ENCODE measurements around the gene GAPVD1.

DNA sequence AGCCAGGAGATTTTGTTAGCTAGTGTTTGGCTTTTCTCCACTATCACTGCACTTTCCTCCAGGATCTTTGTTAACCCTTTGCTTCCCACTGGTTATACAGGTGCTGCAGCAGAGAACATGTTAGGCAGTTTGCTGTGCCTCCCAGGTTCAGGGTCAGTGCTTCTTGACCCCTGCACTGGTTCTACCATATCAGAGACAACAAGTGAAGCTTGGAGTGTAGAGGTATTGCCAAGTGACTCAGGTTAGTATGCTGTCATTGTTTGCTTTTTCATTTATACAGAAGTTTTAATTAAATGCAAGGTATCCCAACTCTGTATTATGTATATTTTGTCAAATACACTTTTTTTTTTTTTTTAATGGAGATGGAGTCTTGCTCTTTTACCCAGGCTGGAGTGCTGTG, 68.4 kb downstream of the GAPVD1 start:
- TF ChIP-seq, protein P1, sequence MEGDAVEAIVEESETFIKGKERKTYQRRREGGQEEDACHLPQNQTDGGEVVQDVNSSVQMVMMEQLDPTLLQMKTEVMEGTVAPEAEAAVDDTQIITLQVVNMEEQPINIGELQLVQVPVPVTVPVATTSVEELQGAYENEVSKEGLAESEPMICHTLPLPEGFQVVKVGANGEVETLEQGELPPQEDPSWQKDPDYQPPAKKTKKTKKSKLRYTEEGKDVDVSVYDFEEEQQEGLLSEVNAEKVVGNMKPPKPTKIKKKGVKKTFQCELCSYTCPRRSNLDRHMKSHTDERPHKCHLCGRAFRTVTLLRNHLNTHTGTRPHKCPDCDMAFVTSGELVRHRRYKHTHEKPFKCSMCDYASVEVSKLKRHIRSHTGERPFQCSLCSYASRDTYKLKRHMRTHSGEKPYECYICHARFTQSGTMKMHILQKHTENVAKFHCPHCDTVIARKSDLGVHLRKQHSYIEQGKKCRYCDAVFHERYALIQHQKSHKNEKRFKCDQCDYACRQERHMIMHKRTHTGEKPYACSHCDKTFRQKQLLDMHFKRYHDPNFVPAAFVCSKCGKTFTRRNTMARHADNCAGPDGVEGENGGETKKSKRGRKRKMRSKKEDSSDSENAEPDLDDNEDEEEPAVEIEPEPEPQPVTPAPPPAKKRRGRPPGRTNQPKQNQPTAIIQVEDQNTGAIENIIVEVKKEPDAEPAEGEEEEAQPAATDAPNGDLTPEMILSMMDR (IDR thresholded peaks at IDR 0.05; ENCODE audit: low read depth, low read length), result no peak
- no peak for TF ChIP-seq EZH2phosphoT487 (IDR thresholded peaks at IDR 0.05; ENCODE audit: low read depth)
